ENCODE data around the gene THAP12.
"Not testable (repeated sequence)": the region's sequence is repeated elsewhere in the genome, so short reads cannot be mapped to it uniquely, and the experiment has no call there.

THAP12 gene

GRCh38 chr11:76325185-76325584 lies 55.7 kb downstream of the THAP12 start:
- no peak for DNase-seq

- DNase-seq = no peak
These were observed 57.1 kb downstream of the THAP12 start for GRCh38 chr11:76323804-76324203.

GRCh38 chr11:76323375-76323774 lies 57.6 kb downstream of the THAP12 start:
- DNase-seq = not testable (repeated sequence)

DNA sequence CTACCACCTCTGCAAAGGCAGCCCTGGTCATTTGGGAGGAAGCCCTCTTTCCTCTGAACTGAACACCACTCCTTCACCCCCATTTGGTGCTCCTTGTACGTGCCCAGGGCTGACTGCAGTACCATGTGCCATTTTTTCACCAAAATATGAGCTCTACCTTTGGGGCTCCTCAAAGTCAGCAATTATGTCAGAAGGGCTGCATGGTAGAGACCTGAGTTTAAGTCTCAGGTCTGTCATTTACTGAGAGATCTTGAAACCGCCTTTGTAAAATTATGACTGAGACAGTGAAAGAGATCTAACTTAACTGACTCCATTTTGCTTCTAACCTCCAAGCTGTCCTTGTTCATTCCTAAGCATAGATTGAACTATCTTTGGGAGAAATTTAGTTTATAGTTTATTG lies 58.0 kb downstream of the THAP12 start:
- no peak for DNase-seq

- DNase-seq = no peak
These were observed 58.4 kb downstream of the THAP12 start for GRCh38 chr11:76322540-76322939.

DNA sequence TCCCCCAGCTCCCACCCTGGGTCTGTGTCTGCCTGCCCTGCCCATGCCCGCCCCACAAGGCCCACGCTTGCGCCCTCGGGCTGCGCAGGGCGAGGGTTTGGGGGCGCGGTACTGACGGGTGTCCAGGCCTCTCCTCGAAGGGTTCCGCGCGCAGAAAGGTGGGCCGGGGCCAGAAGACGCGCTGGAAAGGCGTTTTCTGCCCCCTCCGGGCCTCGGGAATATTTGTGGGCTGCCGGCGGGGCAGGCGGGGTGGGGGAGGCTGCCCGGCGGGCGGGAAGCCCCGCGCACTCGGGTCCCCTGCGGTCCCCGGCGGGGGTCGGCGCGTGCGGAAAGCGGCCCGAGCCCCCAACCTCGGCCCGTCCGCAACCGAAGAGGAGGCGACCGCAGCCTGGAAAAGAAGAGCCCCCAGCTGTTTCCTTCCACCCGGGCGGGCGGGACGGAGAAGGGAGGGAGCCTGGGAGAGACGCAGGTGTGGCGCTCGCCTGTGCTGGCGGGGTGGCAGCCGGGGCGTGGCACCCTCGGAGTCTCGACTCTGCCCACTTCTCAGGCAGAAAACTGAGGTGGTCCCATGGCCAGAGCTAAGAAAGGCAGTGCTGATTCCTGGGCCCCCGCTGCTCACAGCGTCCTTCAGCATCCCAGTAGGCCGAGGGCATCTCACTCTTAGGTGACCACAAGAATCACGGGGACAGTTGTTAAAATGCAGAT lies 59.0 kb downstream of the THAP12 start:
- no peak for DNase-seq

GRCh38 chr11:76321340-76321739 lies 59.6 kb downstream of the THAP12 start:
- DNase-seq = no peak

DNA sequence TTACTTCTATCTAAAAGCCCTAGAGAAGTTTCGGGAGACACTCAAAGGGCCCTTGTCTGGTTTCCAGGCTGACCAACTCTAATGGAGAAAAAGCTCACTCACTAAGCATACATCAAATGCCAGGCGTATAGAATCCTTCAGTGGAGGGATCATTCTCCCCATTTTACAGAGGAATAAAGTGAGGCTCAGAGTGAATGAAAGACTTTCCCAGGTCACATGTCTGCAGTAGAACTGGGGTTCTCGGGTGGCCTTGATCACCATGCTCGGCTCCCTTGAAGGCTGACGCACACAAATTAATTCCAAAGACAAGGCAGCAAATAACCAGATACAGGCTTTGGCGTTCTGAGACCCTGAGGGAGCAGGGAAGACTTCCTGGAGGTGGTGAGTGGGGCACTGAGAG lies 60.0 kb downstream of the THAP12 start:
- DNase-seq = no peak

- DNase-seq = not testable (repeated sequence)
These were observed 61.1 kb downstream of the THAP12 start for GRCh38 chr11:76319798-76320197.

- peak; percentile 84 for DNase-seq
These were observed 62.1 kb downstream of the THAP12 start for GRCh38 chr11:76318744-76319384.

DNA sequence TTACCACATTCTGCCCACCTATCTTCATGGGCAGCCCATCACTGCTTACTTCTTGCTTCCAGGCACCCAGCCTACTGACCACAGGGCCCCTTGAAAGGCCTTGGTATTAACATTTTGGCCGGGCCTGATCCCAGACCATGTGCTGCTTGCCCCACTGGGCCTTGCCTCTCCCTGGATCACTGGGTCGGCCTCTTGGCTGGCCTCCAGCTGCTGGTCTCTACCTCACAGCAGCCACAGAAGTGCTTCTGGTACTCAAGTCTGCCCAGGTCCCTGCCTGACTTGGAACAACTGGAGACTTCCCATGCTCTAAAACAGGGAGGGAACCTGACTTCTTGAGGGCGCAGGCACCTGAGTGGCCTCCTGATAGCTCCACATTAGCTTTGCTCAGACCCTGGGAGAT lies 63.6 kb downstream of the THAP12 start:
- DNase-seq = no peak

DNA sequence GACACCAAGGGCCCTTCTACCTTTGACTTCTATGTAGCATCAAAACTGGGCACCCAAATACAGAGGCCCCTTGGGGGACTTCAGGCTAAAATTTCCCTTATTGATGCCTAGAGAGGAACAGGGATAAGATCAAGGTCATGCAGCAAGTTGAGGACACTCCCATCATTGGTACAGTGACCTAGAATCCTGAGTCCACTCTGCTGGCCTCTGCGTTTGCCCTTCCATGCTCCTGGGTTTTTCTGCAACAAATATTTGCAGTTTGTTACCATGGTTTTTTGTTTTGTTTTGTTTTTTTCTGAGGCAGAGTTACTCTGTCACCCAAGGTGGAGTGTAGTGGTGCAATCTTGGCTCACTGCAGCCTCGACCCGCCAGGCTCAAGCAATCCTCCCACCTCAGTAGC lies 64.2 kb downstream of the THAP12 start:
- DNase-seq = no peak

GRCh38 chr11:76315182-76315853 lies 65.6 kb downstream of the THAP12 start:
- DNase-seq = no peak

GRCh38 chr11:76314741-76315090 lies 66.2 kb downstream of the THAP12 start:
- no peak for DNase-seq

- no peak for DNase-seq
These were observed 66.8 kb downstream of the THAP12 start for GRCh38 chr11:76313913-76314740.

DNA sequence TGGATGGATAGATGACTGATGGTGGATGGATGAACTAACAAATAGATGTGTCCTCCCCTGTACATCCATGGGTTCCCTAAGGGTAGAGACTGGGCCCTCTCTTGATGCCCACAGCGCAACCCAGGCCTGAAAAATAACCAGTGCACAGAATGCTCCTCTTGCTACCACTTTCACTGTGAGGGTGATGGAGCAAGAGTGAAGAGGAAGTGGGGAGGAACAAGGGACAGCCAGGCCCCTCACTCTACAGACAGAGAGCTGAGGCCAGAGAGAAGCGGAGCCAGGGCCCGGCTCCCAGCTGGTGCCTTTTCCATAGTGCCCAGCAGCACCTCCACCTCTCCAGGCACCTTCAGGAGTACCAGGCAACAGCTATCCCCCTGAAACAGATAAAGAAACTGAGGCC lies 67.7 kb downstream of the THAP12 start:
- DNase-seq = no peak

GRCh38 chr11:76310832-76311595 lies 69.9 kb downstream of the THAP12 start:
- DNase-seq = no peak

DNA sequence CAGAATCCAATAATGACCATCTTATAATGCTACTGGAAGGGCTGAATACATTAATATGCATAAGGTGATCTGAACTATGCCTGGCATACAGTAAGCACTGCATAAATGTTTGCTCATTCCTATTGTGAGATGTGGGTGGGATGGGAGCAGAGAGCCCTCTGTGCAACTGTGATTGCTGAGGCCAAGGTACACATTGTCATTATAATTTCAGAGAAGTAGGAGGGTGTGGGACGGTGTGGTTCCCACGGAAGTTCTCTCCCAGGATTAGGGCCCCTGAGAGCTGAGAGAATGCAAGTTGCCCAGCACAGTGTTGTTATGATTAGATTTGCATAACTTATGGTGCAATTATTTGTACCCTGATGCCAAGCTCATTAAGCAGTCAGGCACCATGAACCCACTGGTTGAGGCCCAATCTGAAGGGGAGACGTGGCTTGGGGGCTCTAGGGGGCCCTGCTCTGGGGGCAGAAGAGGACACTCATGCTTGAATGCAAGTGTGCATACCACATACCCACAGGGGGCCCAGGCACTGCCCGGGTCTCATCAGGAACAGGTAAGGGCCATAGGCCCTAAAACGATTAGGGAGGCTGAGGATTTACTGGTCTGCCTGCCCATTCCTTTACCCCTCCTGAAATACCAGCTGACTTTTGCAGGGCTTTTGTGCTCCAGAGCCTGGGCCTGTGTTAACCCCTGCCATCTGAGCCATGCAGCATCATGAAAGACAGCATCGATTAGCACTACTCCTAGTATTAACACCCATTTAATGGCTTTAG lies 72.8 kb downstream of the THAP12 start:
- no peak for DNase-seq

DNA sequence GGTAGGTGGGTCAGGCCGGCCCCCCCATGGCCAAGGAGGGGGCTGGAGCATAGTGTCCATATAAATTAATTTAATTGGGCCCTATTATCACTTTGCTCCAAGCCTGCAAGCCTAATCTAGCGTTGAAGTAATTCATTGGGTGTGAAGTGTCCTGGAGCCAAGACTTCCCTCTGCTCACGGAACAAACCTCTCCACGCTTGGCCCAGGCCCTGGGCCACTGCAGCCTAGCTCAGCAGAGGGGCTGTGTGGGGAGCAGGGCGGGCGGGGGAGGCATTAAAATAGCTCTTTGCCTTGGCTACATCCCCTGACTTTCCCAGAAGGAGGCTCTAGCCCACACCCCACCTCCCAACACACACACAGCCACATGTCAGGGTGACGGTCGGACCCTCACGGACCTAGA lies 73.5 kb downstream of the THAP12 start:
- DNase-seq = no peak

DNA sequence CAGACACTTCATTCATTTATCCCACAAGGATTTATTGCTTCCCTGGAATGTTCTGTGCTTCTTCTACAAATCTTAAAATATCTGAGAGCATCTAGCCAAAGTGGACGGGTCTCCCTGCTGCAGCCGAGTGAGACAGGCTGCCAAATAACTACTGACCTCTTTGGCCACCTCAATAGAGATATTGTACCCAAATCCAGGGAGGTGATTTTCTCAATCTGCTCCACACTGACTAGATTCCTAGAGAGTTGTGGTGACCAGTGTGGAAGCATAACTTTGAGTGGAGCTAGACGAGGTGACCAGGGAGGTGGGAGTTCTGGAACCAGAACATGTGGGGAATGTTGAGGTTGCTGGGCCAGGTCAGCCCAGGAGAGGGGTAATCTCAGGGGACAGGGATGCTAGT lies 77.5 kb downstream of the THAP12 start:
- no peak for DNase-seq

- no peak for DNase-seq
These were observed 77.9 kb downstream of the THAP12 start for GRCh38 chr11:76302996-76303395.

All from NCI-H510A treated with DMSO at 0.1 percent for 48 hours (cell line).